ENCODE data around the gene ZBED2. TPM values are rescaled to one million over a fixed set of nuclear protein-coding genes. Genes with fewer than 3 reads are reported as not detected.

The ZBED2 gene
- total RNA-seq, 1 experiment from 2014 or later = 0.69 TPM

DNA sequence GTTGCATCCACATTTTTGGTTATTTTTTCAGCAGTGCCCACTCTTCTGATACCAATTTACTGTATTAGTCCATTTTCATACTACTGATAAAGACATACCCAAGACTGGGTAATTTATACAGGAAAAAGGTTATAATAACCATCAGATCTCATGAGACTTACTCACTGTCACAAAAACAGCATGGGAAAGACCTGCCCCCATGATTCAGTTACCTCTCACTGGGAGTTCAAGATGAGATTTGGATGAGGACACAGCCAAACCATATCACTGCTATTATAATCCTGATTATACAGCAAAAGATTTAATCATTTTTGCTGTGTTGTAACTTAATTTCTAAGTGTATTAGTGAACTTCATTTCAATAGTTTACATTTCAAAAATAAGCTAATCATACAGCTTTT lies 6.6 kb downstream of the ZBED2 start:
- Histone ChIP-seq H3K27me3 (ENCODE audit: low read length) (no peaks in the 10 kb centered on the region), H3K4me3 (ENCODE audit: low read length) (no peak overlapping the region), H3F3A (ENCODE audit: low read length, unreplicated experiment) (no peaks in the 10 kb centered on the region), H3K4me2 (ENCODE audit: low read length) (no peak overlapping the region), H3K36me3 (ENCODE audit: low read depth, low read length) (no peaks in the 10 kb centered on the region), H3K79me2 (ENCODE audit: low read length) (no peaks in the 10 kb centered on the region), H3K9ac (ENCODE audit: low read length) (no peak overlapping the region), H3K27ac (ENCODE audit: low read length) (no peak overlapping the region), H3K4me1 (ENCODE audit: insufficient read depth, low read length) (peaks cover 62% of the 10 kb centered on the region), H2AFZ (ENCODE audit: low read length) (no peak overlapping the region), H4K20me1 (ENCODE audit: low read length) (no peaks in the 10 kb centered on the region), H3K9me3 (ENCODE audit: low read length) (no peaks in the 10 kb centered on the region), H3K9me2 (replicated peaks; ENCODE audit: low read length) (no peaks in the 10 kb centered on the region)
- ChIA-PET CTCF (interaction anchor here (0.6 kb wide), 1 partner anchor 270 kb away, joined by 3 read pairs; the partner anchor contains the start of gene PHLDB2), POLR2A (ENCODE audit: unreplicated experiment) (no interaction called here)
- no peak for TF ChIP-seq EZH2 (IDR thresholded peaks at IDR 0.05; ENCODE audit: low read length, unreplicated experiment)
- no peak for TF ChIP-seq EZH2phosphoT487 (IDR thresholded peaks at IDR 0.05; ENCODE audit: borderline replicate concordance, low read length)
- TF ChIP-seq, protein P1, sequence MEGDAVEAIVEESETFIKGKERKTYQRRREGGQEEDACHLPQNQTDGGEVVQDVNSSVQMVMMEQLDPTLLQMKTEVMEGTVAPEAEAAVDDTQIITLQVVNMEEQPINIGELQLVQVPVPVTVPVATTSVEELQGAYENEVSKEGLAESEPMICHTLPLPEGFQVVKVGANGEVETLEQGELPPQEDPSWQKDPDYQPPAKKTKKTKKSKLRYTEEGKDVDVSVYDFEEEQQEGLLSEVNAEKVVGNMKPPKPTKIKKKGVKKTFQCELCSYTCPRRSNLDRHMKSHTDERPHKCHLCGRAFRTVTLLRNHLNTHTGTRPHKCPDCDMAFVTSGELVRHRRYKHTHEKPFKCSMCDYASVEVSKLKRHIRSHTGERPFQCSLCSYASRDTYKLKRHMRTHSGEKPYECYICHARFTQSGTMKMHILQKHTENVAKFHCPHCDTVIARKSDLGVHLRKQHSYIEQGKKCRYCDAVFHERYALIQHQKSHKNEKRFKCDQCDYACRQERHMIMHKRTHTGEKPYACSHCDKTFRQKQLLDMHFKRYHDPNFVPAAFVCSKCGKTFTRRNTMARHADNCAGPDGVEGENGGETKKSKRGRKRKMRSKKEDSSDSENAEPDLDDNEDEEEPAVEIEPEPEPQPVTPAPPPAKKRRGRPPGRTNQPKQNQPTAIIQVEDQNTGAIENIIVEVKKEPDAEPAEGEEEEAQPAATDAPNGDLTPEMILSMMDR (conservative IDR thresholded peaks at IDR 0.05; ENCODE audit: low read depth, low read length) = no peak
- no peak for ATAC-seq
- no TSS peak for BruUV-seq (replicated peaks)
- no peak for DNase-seq
- intact Hi-C loops (cut with micrococcal nuclease) = no loop called here

DNA sequence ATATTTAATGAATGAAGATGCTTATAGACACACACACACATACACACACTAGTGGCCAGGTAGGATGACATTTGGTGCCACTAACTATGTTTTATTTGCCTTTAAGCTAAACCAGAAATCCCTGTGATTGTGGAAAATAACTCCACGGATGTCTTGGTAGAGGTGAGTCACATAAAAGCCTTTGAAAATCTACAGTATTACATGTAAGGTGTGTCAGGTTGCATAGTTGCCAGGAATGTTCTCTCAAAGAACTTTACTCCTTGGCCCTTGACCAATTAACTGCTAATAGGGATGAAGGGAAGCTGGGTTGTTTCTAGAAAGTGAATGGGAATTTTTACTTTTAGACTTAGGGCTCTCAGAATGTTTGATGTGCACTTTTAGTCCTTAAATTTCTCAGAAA lies 9.9 kb downstream of the ZBED2 start:
- H3K9ac ChIP-seq (ENCODE audit: low read length) = peak overlapping the region; percentile 6; the same call in 1 of the 2 replicates
- H3K27me3 ChIP-seq (ENCODE audit: low read length) = no peaks in the 10 kb centered on the region
- intact Hi-C loops (cut with micrococcal nuclease) = loop anchor here (1.0 to 2.0 kb wide), 3 partner anchors 9 to 91 kb away; no protein-coding TSS in a partner anchor

More for the DNA sequence above, 9.9 kb downstream of the ZBED2 start:
- Histone ChIP-seq H3K4me2 (ENCODE audit: low read length) (peak overlapping the region; percentile 53), H4K20me1 (ENCODE audit: low read length) (no peaks in the 10 kb centered on the region), H3K27ac (ENCODE audit: low read length) (peak overlapping the region; percentile 77), H3K9me2 (replicated peaks; ENCODE audit: low read length) (no peaks in the 10 kb centered on the region), H3K9me3 (ENCODE audit: low read length) (no peaks in the 10 kb centered on the region), H3K4me3 (ENCODE audit: low read length) (no peak overlapping the region; the same call in 1 of the 2 replicates), H3K4me1 (ENCODE audit: insufficient read depth, low read length) (peaks cover 62% of the 10 kb centered on the region), H2AFZ (ENCODE audit: low read length) (0 out of 2 replicates have a peak overlapping the region, but pooled peaks have one; percentile 8), H3K79me2 (ENCODE audit: low read length) (no peaks in the 10 kb centered on the region), H3F3A (ENCODE audit: low read length, unreplicated experiment) (peaks cover 7% of the 10 kb centered on the region), H3K36me3 (ENCODE audit: low read depth, low read length) (no peaks in the 10 kb centered on the region)
- no TSS peak for BruUV-seq (replicated peaks)
- DNase-seq (peak; percentile 98), ATAC-seq (peak; percentile 58)
- ChIA-PET CTCF (interaction anchor here (0.6 kb wide), 1 partner anchor 1062 kb away, joined by 4 read pairs; no protein-coding TSS in a partner anchor), POLR2A (ENCODE audit: unreplicated experiment) (interaction anchor here (0.6 kb wide), 2 partner anchors 99 to 223 kb away, joined by 9 to 12 read pairs; no protein-coding TSS in a partner anchor)
- TF ChIP-seq EZH2phosphoT487 (IDR thresholded peaks at IDR 0.05; ENCODE audit: borderline replicate concordance, low read length) (no peak), EZH2 (IDR thresholded peaks at IDR 0.05; ENCODE audit: low read length, unreplicated experiment) (no peak)
- TF ChIP-seq, protein P1 (conservative IDR thresholded peaks at IDR 0.05; ENCODE audit: low read depth, low read length) = no peak
